Erythroblast (primary cell): ENCODE results near the gene CBL.

ENCODE experiments used
- DNase-seq, 2 experiments: peaks; one replicate each; lab custom pipeline; 2025; lab: John Stamatoyannopoulos, UW
- GATA1 ChIP-seq: IDR thresholded peaks from 2 replicates; pipeline ENCODE4 v1.6.1; 2011; ENCODE audit warnings: low read depth, mild to moderate bottlenecking, control low read depth, low read length, moderate library complexity
- POLR2A ChIP-seq: IDR thresholded peaks from 2 replicates; pipeline ENCODE4 v1.6.1; 2011; ENCODE audit warnings: mild to moderate bottlenecking, low read length

CBL gene

DNA sequence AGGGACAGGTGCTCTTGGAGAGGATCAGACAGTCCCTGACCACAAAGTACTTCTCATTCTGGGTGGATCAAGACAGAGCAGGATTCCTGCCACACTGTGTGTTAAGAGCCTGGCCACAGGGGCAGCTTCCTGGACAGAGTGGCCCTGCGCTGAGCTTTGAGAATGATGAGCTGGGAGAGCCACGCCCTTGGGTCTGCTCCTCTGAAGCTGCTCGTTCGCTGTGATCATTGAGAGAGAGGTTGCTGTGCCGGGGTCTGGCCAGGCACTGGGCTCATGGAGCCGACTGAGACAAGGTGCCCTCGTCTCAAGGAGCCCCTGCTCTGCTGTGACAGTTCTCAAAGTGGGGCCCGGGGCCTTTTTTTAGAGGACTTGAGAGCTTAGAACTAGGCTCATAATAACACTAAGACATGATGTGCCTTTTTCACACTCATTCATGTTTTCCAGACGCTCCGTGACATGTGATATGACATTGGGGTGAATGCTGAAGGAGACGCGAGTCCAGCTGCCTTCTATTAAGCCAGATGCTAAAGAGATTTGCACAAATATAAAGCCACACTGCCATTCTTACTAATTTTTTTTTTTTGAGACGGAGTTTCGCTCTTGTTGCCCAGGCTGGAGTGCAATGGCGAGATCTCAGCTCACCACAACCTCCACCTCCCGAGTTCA lies 141.9 kb downstream of the CBL start:
- DNase-seq = no peak
- TF ChIP-seq GATA1 (no peak), POLR2A (no peak)

DNA sequence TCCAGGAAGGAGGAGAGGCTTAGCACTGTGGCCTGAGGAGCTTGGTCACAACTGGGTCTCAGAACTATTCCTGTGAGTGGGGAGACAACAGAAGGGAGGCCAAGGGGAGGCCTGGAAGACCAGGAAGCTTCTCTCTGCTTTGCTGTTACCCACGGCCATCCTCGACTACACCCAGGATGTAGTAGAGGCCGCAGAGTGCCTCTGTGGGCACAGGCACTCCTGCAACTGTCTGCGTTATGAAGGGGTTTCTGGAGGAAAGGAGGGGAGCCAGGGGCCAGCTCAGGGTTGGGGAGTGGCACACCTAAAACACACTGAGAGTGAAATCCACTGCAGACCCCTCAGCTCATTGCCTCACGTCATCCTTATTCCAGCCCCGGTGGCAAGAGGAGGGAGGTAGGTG lies 144.2 kb downstream of the CBL start:
- TF ChIP-seq GATA1 (no peak), POLR2A (no peak)
- DNase-seq = no peak

GRCh38 chr11:119351232-119351631 lies 145.1 kb downstream of the CBL start:
- TF ChIP-seq POLR2A = no peak
- no peak for TF ChIP-seq GATA1
- DNase-seq = no peak

GRCh38 chr11:119352857-119353260 lies 146.7 kb downstream of the CBL start:
- no peak for TF ChIP-seq GATA1
- no peak for TF ChIP-seq POLR2A
- DNase-seq = no peak

DNA sequence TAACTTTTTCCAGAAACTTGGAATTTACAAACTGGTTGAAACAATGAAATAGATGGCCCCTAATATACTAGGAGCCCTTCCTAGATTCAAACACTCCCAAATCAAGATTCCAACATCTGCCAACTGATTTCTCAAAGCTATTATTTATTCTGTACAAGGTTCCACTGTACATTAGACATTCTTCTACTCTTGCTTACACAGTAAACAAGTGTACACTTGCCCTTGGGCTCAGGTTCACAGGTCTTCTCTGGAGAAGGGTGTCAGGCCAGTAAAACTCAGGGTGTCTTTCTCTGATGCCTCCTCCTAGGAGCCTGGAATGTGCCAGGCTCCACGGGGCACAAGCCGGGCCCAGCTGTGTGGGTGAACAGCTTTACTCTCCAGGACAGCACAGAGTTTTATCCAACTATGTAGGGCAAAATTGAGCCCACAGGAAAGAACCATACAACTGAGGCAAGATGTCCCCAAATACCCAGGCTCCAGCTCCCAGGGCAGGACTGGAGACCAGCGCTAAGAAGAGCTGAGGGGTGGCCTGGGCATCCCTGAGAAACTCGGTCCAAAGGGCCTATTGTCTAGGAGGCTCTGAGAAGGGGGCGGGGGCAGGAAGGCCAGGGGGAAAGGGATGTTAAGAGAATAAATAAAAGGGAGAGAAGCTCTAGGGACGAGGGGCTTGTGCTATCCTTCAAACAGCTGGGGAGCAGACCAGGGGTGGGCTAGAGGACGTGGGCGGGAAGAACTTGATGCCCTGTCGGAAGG lies 149.1 kb downstream of the CBL start:
- TF ChIP-seq POLR2A (no peak), GATA1 (no peak)
- DNase-seq = no peak

- DNase-seq = peak; percentile 72 to 84
- TF ChIP-seq POLR2A (no peak), GATA1 (no peak)
Measured at GRCh38 chr11:119356349-119357031, 150.4 kb downstream of the CBL start.

GRCh38 chr11:119357074-119357473 lies 150.9 kb downstream of the CBL start:
- TF ChIP-seq POLR2A = no peak
- no peak for DNase-seq
